GM12872 (cell line): Measurements from ENCODE around the gene FAM24B.

Source experiments
- TF ChIP-seq, protein P1 (sequence below): IDR thresholded peaks from 3 replicates; pipeline ENCODE4 v1.5.1; 2011; ENCODE audit warnings: low read depth, mild to moderate bottlenecking, low read length, moderate library complexity; ENCODE audit not compliant: insufficient read depth

Gene FAM24B

GRCh38 chr10:122841569-122841968 lies 37.8 kb downstream of the FAM24B start:
- TF ChIP-seq, protein P1, sequence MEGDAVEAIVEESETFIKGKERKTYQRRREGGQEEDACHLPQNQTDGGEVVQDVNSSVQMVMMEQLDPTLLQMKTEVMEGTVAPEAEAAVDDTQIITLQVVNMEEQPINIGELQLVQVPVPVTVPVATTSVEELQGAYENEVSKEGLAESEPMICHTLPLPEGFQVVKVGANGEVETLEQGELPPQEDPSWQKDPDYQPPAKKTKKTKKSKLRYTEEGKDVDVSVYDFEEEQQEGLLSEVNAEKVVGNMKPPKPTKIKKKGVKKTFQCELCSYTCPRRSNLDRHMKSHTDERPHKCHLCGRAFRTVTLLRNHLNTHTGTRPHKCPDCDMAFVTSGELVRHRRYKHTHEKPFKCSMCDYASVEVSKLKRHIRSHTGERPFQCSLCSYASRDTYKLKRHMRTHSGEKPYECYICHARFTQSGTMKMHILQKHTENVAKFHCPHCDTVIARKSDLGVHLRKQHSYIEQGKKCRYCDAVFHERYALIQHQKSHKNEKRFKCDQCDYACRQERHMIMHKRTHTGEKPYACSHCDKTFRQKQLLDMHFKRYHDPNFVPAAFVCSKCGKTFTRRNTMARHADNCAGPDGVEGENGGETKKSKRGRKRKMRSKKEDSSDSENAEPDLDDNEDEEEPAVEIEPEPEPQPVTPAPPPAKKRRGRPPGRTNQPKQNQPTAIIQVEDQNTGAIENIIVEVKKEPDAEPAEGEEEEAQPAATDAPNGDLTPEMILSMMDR = no peak

GRCh38 chr10:122839505-122839904 lies 39.9 kb downstream of the FAM24B start:
- TF ChIP-seq, protein P1 = no peak

DNA sequence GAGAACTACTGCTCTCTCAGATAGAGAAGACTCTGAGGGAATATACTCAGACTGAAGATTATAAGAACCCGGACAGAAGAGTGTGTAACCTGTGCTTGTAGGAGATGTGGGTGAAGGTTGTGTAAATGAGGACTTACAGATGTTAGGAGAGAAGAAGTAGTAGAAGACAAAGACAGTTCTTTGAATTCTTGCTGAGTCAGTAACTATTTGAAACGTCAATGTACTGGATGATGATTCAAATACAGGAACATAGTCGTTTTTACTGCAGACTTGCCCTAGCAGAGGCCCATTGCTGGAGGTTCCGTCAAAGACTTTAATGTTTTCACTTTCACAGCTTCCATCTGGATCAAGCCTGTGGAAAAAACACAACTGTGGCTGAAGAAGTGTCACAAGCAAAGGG lies 40.5 kb downstream of the FAM24B start:
- TF ChIP-seq, protein P1 = no peak

DNA sequence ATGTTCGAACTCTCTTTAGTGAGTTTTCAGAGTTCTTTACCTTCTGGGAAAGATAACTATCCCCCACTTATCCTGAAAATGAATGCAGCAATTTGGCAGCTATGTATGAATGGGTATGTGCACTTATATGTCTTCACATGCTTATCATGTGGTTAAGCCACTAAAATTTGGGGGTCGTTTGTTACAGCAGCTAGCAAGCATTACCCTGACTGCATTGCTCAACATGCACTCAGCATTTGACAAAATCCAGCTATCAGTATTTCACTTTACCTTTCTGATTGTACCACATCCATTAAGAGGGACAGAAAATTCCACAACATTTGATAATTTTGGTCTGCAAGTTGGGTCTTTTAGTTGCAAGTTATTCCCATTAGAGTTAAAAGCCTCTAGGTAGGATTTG lies 43.5 kb downstream of the FAM24B start:
- TF ChIP-seq, protein P1 = no peak

DNA sequence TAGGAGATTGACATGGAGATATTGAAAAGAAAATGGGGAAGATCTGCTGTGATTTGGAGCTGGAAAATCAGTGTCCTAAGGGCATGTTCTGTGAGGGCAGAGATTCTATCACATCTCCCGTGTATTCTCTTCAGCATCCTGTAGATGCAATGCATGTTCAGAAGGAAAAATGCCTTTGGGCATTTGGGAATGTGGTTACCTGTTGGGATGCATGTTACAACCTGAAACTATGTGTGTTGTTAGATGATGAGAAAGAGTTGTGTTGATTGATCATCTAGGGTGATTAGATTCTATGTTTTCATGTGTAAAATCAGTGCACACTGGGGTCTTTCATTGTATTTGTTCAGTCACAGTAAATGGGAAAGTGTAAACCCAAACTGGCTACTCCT lies 48.4 kb downstream of the FAM24B start:
- TF ChIP-seq, protein P1 = no peak

DNA sequence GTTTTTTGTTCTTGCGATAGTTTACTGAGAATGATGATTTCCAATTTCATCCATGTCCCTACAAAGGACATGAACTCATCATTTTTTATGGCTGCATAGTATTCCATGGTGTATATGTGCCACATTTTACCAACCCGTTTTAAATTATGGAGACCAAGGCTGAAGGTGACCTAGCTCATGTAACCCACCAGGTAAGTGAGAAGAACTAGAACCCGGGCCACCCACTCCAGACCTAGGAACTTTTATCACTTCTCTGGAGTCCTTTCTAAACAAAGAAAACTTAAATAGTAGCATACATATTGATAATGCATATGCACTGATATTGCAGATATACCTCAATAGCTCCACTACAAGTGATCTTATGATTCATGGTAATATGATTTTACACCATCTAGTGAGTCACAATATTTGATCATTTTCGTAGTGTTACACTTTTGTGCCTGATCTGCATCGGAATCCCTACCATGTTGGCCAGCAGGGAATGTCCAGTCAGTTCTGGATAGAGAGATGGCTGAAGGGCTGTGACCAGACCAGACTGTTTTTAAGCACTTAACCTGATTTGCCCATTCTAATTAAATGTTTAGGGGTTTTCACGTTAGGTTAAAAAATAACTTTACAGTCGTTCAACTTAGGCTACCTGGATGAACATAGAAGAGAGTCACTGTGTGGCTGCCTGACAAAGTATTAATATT lies 49.0 kb downstream of the FAM24B start:
- TF ChIP-seq, protein P1 = no peak

- TF ChIP-seq, protein P1 = no peak
These were observed 49.9 kb downstream of the FAM24B start for GRCh38 chr10:122829454-122829853.
